Stomach smooth muscle (tissue), 2 donors: Measurements from ENCODE around the gene RHAG.
"Not testable (repeated sequence)": the region's sequence is repeated elsewhere in the genome, so short reads cannot be mapped to it uniquely, and the experiment has no call there.

Source experiments
- H3K27ac ChIP-seq: one replicate; pipeline ENCODE4 v1.7.0; 2013; ENCODE audit warnings: mild to moderate bottlenecking, low read length, inconsistent platforms
- H3K27me3 ChIP-seq, 2 donors: one replicate each; pipeline ENCODE4 v1.7.0; 2013; ENCODE audit warnings: low read length in 2 of 2; ENCODE audit not compliant: insufficient read depth in 2 of 2, control insufficient read depth in 1 of 2
- H3K36me3 ChIP-seq, 2 donors: one replicate each; pipeline ENCODE4 v1.7.0; 2013; ENCODE audit warnings: low read length in 2 of 2; ENCODE audit not compliant: control insufficient read depth in 2 of 2, insufficient read depth in 2 of 2
- H3K4me1 ChIP-seq: one replicate; pipeline ENCODE4 v1.7.0; 2013; ENCODE audit warnings: low read length; ENCODE audit not compliant: control insufficient read depth, insufficient read depth
- H3K4me3 ChIP-seq, 2 donors: one replicate each; pipeline ENCODE4 v1.7.0; 2013; ENCODE audit warnings: low read length in 2 of 2
- H3K9ac ChIP-seq, 2 donors: one replicate each; pipeline ENCODE4 v1.7.0; 2013; ENCODE audit warnings: low read length in 2 of 2, mild to moderate bottlenecking in 1 of 2
- H3K9me3 ChIP-seq, 2 donors: one replicate each; pipeline ENCODE4 v1.7.0; 2013; ENCODE audit warnings: low read length in 2 of 2; ENCODE audit not compliant: control insufficient read depth in 2 of 2
- donor health status: healthy.
- donor health status: Pancreatic carcinoma.

Gene RHAG

DNA sequence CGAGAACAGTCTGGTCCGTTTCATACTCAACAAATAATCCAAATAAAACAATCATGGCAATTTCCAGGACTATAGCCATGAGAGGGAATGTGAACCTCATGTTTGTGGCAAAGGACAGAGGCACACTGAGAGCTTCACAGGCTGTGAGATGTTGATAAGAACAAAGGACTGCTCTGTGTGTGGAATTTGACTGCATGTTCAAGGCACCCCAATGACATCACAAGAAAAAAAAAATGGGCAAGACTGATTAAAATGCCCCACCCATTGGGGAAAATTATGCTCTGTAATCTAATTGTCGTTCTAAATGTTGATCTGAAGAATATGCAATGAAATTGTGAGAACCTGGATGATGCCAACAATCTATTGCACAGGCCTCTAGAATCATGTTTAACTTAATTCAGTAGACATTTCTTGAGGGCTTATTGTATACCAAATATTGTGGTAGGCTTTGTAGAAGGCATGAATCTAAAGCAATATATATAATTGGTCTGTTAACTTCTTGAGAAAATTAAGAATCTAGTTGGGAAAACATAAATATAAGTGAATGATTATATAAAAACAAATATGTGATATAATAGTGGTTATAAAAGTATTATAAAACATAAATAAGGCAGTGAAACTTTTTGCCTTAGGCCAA, at the start of gene RHAG:
Gene RHAG (minus strand): TSS at position 127 of the 637 bp plus-strand sequence. CDS start 27 bp downstream, at position 100.
- Histone ChIP-seq H3K4me1 (no peaks in the 10 kb centered on the region), H3K4me3 (no peak within 1 kb of the TSS), H3K9ac (no peak within 1 kb of the TSS), H3K9me3 (no peaks in the 10 kb centered on the region), H3K36me3 (no peaks in the 10 kb centered on the region), H3K27ac (no peak within 1 kb of the TSS), H3K27me3 (no peaks in the 10 kb centered on the region)

DNA sequence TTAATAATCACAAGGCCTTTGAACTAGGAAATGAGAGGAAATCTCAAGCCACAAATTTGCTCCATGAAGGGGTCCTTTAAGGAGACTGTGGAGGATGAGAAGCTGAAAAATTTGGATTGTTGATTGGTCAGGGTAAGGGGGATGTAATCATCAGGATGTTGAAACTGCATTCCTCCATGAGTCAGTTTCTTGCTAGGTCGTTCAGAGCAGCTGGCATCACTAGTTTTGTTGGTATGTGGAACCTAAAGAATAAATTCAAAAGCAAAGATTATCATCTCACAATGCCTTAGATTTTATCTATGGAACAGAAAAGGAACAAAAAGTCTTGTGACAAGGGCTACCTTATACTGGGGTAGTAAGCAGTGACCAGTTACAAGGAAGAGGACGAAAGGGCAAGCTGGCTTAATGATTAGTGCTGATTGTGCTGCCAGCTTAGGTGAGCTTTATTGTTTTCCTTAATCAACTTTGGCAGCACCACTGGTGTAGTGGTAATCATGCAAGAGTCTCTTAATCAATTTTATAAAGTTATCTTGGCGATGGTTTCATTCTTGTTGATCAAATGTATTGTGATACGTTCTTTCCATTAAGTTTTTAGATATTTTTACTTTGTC, 40.1 kb upstream of the RHAG start:
- H3K27me3 ChIP-seq = no peaks in the 10 kb centered on the region
- no peak overlapping the region for H3K4me3 ChIP-seq
- no peaks in the 10 kb centered on the region for H3K36me3 ChIP-seq
- no peak overlapping the region for H3K9ac ChIP-seq
- H3K4me1 ChIP-seq = no peaks in the 10 kb centered on the region
- no peaks in the 10 kb centered on the region for H3K9me3 ChIP-seq
- H3K27ac ChIP-seq = no peak overlapping the region

DNA sequence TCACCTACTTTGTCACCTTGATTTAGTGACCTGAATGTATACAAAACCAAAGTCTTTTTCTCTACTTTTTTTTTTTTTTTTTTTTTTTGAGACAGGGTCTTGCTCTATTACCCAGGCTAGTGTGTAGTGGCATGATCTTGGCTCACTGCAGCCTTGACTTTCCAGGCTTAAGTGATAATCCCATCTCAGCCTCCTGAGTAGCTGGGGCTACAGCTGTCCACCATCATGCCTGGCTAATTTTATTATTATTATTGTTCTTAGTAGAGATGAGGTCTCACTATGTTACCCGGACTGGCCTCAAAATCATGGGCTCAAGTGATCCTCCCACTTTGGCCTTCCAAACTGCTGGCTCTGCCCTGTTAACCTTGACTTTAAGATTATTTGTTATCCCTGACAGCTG, 39.2 kb upstream of the RHAG start:
- Histone ChIP-seq H3K4me3 (no peak overlapping the region), H3K36me3 (no peaks in the 10 kb centered on the region), H3K9ac (no peak overlapping the region), H3K9me3 (no peaks in the 10 kb centered on the region), H3K27ac (no peak overlapping the region), H3K27me3 (no peaks in the 10 kb centered on the region), H3K4me1 (no peaks in the 10 kb centered on the region)

DNA sequence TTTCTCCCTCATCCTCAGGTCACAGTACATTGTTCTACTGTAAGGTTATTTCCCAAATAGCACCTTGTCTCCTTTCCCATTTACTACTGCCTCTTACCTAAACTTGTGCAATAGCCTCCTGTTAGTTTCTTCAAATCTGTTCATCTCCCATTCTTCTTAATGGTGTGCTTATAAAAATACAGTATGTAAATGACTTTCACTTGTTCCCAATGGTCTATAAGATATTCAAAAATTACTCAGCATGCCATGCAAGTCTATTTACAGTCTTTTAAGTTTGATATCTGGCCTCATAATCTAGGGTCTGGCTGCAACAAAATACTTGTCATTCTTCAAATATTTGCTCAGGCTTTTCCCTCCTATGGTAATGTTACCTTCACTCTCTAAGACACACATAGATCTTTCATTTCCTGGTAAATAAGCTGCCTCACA, 31.5 kb upstream of the RHAG start:
- Histone ChIP-seq H3K27ac (no peak overlapping the region), H3K27me3 (no peaks in the 10 kb centered on the region), H3K9ac (no peak overlapping the region), H3K36me3 (no peaks in the 10 kb centered on the region), H3K4me3 (no peak overlapping the region), H3K9me3 (no peaks in the 10 kb centered on the region), H3K4me1 (no peaks in the 10 kb centered on the region)

DNA sequence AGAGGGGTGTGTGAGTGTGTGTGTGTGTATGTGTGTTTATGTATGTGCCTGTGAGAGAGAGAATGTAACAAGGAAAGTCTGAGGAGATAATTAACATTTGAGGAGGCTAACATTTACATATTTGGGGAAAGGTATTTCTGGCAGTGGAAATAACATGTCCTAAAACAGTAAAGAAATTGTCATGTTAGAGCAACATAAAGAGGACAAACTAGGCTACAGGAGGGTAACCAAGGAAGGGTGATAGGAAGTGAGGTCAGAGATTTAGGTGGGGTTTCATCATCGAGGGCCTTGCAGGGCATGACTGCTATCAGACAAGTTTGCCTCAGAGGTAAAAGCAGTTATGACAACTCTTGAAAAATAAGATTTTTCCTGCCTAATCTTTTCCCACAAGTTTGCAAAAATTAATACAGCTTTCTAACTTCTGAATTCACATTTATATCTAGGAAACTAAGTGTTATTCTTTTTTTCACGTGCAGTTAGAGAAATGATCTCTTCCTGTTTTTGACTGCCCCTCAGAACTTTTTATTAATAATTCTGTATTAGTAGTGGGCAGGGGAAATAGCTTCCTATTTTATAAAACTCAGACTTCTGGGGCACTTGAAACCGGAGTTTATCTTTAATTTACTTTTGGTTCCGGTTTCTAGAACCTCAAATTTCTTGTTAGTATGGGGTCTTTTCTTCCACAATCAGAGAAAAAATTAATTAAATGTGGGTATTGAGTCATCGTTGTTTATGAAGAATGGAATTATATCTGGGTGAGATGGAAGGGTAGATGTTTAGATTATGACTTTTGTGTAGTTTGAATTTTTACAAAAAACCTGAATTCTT, 30.5 kb upstream of the RHAG start:
- H3K4me1 ChIP-seq = no peaks in the 10 kb centered on the region
- no peak overlapping the region for H3K4me3 ChIP-seq
- no peaks in the 10 kb centered on the region for H3K27me3 ChIP-seq

DNA sequence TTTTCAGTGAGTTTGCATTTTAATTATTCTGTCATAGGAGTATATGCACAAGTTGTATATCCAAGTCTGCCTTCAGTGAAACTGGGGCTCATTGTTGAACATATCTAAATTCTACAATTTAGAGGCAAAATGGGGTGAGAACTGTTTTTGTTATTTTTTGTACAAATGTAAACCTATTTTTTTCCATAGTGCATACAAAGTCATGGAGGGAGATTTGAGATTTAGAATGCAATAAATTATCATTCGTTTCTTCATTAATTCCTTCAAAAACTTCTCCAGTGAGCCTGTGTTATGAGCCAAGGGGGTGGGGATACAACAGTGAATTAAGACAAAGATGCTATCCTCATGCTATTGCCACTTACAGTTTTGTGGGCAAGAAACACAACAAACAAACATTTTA, 29.8 kb upstream of the RHAG start:
- Histone ChIP-seq H3K27me3 (no peaks in the 10 kb centered on the region), H3K27ac (no peak overlapping the region), H3K4me3 (no peak overlapping the region), H3K4me1 (no peaks in the 10 kb centered on the region), H3K9me3 (no peaks in the 10 kb centered on the region), H3K9ac (no peak overlapping the region), H3K36me3 (no peaks in the 10 kb centered on the region)

More for the DNA sequence above, 30.5 kb upstream of the RHAG start:
- Histone ChIP-seq H3K9me3 (no peaks in the 10 kb centered on the region), H3K9ac (no peak overlapping the region), H3K36me3 (no peaks in the 10 kb centered on the region), H3K27ac (no peak overlapping the region)

DNA sequence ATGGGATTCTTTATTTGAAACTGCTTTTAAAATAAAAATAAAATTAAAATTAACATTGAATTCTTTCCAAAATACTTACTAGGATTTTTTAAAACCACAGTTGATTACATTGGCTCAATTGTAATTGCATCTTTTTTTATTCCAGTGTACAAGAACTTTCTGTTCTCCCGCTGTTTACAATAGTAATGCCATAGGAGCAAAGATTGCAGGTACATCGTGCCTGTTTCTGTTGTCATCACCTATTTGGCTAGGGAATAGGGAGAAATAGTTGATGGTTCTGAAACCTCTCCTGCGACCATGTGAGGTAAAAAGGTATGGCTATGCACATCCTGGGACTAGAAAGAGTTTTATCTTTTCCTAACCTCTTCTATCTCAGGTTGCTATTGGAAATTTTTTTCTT, 28.2 kb upstream of the RHAG start:
- H3K4me3 ChIP-seq = no peak overlapping the region
- no peaks in the 10 kb centered on the region for H3K27me3 ChIP-seq
- no peak overlapping the region for H3K27ac ChIP-seq
- H3K9ac ChIP-seq = no peak overlapping the region
- no peaks in the 10 kb centered on the region for H3K4me1 ChIP-seq
- no peaks in the 10 kb centered on the region for H3K9me3 ChIP-seq
- no peaks in the 10 kb centered on the region for H3K36me3 ChIP-seq

DNA sequence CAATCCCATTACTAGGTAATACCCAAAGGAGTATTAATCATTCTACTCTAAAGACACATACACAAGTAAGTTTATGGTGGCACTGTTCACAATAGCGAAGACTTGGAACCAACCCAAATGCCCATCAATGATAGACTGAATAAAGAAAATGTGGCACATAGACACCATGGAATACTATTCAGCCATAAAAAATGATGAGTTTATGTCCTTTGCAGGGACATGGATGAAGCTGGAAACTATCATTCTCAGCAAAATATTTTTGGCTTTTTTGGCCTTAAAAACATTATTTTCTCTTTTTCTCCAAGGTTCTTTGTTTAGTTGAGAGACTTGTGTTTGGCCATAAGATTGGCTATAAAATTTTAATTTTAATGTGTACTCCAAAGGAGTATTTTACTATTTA, 27.4 kb upstream of the RHAG start:
- H3K9ac ChIP-seq, H3K9me3 ChIP-seq, H3K4me1 ChIP-seq, H3K27me3 ChIP-seq, H3K36me3 ChIP-seq, H3K4me3 ChIP-seq, H3K27ac ChIP-seq: not testable (repeated sequence)

DNA sequence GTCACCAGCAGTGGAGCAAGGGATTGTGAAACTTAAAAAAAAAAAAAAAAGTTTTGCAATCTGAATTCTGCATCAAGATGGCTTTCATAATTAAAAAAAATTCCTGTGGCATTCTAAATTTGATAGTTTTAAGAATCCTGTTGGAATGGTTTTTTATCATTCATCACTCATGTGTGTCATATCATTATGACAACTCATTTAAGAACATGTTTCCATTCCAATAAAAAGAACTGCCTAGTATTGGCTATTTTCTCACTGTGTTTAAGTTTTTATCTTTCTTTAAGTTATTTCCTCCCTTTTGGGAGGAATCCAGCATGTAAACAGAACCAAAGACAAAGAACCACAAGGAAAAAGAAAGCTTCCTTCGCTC, 26.2 kb upstream of the RHAG start:
- Histone ChIP-seq H3K27me3 (no peaks in the 10 kb centered on the region), H3K4me3 (no peak overlapping the region), H3K4me1 (no peaks in the 10 kb centered on the region), H3K9ac (no peak overlapping the region), H3K27ac (no peak overlapping the region), H3K36me3 (no peaks in the 10 kb centered on the region), H3K9me3 (no peaks in the 10 kb centered on the region)

DNA sequence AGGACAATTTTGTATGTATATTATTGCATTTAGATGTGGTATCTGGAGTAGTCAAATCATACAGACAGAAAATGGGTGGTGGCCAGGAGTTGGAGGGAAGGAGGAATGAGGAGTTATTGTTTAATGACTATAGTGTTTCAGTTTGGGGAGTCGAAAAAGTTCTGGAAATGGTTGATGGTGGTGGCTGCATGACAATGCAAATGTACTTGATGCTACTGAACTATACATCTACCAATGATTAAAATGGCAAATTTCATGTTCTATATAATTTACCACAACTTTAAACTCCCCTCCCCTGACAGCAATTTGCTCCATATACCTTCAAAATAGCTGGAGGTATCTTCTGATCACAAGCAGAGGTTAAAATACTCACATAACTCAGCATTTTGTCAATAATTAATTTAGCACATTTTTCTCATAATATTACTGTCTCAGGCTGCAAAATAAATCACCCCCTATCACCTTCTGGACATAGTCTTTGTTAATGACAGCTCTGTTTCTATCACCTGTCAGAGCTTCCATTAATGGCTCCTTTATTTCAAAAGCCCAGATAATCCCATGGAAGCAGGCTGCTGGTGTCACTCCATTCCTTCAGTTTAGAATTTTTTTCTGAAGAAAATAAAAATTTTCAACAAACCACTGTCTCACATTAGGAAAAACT, 25.7 kb upstream of the RHAG start:
- Histone ChIP-seq H3K27ac (no peak overlapping the region), H3K4me3 (no peak overlapping the region), H3K9me3 (no peaks in the 10 kb centered on the region), H3K4me1 (no peaks in the 10 kb centered on the region), H3K27me3 (no peaks in the 10 kb centered on the region), H3K36me3 (no peaks in the 10 kb centered on the region), H3K9ac (no peak overlapping the region)
